Endothelial cell of umbilical vein (primary cell): Measurements from ENCODE around the gene HDDC2.

ENCODE experiments used
- EZH2 ChIP-seq: IDR thresholded peaks from 2 replicates; pipeline ENCODE4 v1.6.1; 2012; ENCODE audit warnings: borderline replicate concordance, low read depth, mild to moderate bottlenecking, moderate library complexity, low read length, inconsistent platforms; ENCODE audit not compliant: severe bottlenecking
- FOS ChIP-seq: IDR thresholded peaks from 2 replicates; pipeline ENCODE4 v1.6.1; 2011; ENCODE audit warnings: mild to moderate bottlenecking, low read length, moderate library complexity, borderline replicate concordance; ENCODE audit not compliant: insufficient read depth
- GATA2 ChIP-seq: IDR thresholded peaks from 2 replicates; pipeline ENCODE4 v1.7.0; 2011; ENCODE audit warnings: low read depth, mild to moderate bottlenecking, moderate library complexity, mixed read lengths, low read length; ENCODE audit not compliant: insufficient read length, insufficient read depth
- JUN ChIP-seq: IDR thresholded peaks from 2 replicates; pipeline ENCODE4 v1.6.1; 2011; ENCODE audit warnings: borderline replicate concordance, low read depth; ENCODE audit not compliant: insufficient read length, insufficient read depth
- MYC ChIP-seq: IDR thresholded peaks from one replicate; pipeline ENCODE4 v1.6.1; 2011; ENCODE audit warnings: mild to moderate bottlenecking, low read depth, low read length
- POLR2A ChIP-seq: IDR thresholded peaks from 2 replicates; pipeline ENCODE4 v1.6.1; 2012; ENCODE audit warnings: low read depth, mild to moderate bottlenecking, control low read depth, low read length
- POLR2AphosphoS5 ChIP-seq: IDR thresholded peaks from 2 replicates; pipeline ENCODE4 v1.6.1; 2012; ENCODE audit warnings: low read depth, mild to moderate bottlenecking, control low read depth, low read length, moderate library complexity; ENCODE audit not compliant: insufficient read depth
- TF ChIP-seq, protein P1 (sequence below), 2 donors: IDR thresholded peaks; 1 replicate in 1 of 2; 2 replicates in 1 of 2; pipeline ENCODE4 v1.5.1; 2011; ENCODE audit warnings: low read length in 2 of 2, mild to moderate bottlenecking in 2 of 2, moderate library complexity in 2 of 2, control low read depth in 1 of 2, inconsistent platforms in 1 of 2, low read depth in 1 of 2; ENCODE audit not compliant: insufficient read depth in 1 of 2; ENCODE audit errors: extremely low read depth in 1 of 2
- TF ChIP-seq, protein P2 (sequence below): IDR thresholded peaks from 2 replicates; pipeline ENCODE4 v1.6.1; 2011; ENCODE audit not compliant: insufficient read depth, insufficient read length

DNA sequence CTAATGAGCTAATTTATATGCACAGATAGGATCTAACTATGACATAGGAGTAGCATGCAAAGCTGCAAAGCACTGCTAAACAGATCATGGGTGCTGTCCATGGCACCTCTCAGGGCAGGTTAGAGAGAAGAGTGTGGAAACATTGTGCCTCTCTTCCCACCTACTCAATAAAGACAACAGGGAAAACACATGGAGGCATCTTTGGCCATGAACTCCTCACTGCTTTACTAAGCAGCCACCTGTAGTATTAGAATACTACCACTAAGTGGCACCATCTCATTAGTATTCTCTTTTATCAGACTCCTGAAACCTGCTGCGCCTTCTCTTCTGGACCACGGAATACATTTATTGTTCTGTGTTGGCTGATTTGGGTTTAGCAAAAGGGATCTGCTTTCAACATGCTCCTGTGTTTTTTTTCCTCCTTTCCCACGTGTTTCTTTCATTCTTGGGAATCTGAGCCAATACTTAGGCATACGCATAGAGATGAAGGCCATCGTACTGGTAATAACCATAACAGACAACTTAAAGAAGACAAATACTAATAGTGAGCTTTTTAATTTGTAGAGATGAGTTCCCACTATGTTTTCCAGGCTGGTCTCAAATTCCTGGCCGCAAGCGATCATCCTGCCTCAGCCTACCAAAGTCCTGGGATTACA, 9.4 kb upstream of the HDDC2 start:
- TF ChIP-seq, protein P1, sequence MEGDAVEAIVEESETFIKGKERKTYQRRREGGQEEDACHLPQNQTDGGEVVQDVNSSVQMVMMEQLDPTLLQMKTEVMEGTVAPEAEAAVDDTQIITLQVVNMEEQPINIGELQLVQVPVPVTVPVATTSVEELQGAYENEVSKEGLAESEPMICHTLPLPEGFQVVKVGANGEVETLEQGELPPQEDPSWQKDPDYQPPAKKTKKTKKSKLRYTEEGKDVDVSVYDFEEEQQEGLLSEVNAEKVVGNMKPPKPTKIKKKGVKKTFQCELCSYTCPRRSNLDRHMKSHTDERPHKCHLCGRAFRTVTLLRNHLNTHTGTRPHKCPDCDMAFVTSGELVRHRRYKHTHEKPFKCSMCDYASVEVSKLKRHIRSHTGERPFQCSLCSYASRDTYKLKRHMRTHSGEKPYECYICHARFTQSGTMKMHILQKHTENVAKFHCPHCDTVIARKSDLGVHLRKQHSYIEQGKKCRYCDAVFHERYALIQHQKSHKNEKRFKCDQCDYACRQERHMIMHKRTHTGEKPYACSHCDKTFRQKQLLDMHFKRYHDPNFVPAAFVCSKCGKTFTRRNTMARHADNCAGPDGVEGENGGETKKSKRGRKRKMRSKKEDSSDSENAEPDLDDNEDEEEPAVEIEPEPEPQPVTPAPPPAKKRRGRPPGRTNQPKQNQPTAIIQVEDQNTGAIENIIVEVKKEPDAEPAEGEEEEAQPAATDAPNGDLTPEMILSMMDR (IDR thresholded peaks at IDR 0.05; ENCODE audit: extremely low read depth in 1 of 2, insufficient read depth in 1 of 2, low read depth in 1 of 2, low read length in 2 of 2), result peak; percentile 64 to 71
- TF ChIP-seq POLR2AphosphoS5 (no peak), JUN (no peak), POLR2A (no peak), EZH2 (no peak), FOS (no peak), GATA2 (no peak), MYC (no peak)
- TF ChIP-seq, protein P2, sequence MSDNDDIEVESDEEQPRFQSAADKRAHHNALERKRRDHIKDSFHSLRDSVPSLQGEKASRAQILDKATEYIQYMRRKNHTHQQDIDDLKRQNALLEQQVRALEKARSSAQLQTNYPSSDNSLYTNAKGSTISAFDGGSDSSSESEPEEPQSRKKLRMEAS, result no peak
